Measurements from ENCODE around the gene CYBA. TPM values are rescaled to one million over a fixed set of nuclear protein-coding genes. Genes with fewer than 3 reads are reported as not detected.

CYBA gene
- total RNA-seq, 2 donors from 2014 or later = 188 to 220 TPM

DNA sequence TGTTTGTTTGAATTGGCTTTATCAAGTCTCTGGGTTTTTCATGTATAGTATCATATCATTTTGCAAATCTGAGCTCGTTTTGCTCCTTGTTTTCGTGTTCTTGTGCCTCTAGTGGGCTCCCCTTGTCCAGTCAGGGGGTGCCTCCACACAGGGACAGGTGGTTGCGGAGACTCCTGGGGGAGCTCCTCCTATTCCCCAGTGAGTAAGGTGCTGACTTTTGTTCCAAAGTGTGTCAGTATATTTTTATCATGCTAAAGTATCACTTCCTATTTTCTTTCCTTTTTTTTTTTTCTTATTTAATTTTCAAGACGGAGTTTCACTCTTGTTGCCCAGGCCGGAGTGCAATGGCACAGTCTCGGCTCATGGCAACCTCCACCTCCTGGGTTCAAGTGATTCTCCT lies 42.8 kb downstream of the CYBA start:
- Histone ChIP-seq H3K27me3 (ENCODE audit: control insufficient read depth, insufficient read depth, low read length, poor library complexity, severe bottlenecking) (no peaks in the 10 kb centered on the region), H3K9me3 (ENCODE audit: control insufficient read depth, low read length) (no peaks in the 10 kb centered on the region), H3K4me3 (ENCODE audit: low read length) (no peak overlapping the region), H3K27ac (ENCODE audit: low read depth, low read length) (no peak overlapping the region), H3K4me1 (ENCODE audit: control insufficient read depth, insufficient read depth, low read length) (no peaks in the 10 kb centered on the region), H3K9ac (ENCODE audit: extremely low read depth, low read length, poor library complexity, severe bottlenecking) (no peak overlapping the region), H3K36me3 (ENCODE audit: control insufficient read depth, insufficient read depth, low read length) (peaks cover 72% of the 10 kb centered on the region)
- Mint-ChIP-seq H3K4me3 (no peak overlapping the region), H3K27ac (no peak overlapping the region), H3K9me3 (no peaks in the 10 kb centered on the region), H3K36me3 (ENCODE audit: low read depth) (peaks cover 48% of the 10 kb centered on the region), H3K4me1 (peaks cover 5% of the 10 kb centered on the region), H3K27me3 (ENCODE audit: insufficient read depth) (no peaks in the 10 kb centered on the region)
- DNase-seq = no peak
- 92 to 100% methylated on average over 5 to 6 of the region's 6 CpGs for WGBS, 2 experiments (ENCODE audit: insufficient coverage in 1 of 2, insufficient read length in 1 of 2)
- TF ChIP-seq, protein P1, sequence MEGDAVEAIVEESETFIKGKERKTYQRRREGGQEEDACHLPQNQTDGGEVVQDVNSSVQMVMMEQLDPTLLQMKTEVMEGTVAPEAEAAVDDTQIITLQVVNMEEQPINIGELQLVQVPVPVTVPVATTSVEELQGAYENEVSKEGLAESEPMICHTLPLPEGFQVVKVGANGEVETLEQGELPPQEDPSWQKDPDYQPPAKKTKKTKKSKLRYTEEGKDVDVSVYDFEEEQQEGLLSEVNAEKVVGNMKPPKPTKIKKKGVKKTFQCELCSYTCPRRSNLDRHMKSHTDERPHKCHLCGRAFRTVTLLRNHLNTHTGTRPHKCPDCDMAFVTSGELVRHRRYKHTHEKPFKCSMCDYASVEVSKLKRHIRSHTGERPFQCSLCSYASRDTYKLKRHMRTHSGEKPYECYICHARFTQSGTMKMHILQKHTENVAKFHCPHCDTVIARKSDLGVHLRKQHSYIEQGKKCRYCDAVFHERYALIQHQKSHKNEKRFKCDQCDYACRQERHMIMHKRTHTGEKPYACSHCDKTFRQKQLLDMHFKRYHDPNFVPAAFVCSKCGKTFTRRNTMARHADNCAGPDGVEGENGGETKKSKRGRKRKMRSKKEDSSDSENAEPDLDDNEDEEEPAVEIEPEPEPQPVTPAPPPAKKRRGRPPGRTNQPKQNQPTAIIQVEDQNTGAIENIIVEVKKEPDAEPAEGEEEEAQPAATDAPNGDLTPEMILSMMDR (conservative IDR thresholded peaks at IDR 0.05) = no peak

DNA sequence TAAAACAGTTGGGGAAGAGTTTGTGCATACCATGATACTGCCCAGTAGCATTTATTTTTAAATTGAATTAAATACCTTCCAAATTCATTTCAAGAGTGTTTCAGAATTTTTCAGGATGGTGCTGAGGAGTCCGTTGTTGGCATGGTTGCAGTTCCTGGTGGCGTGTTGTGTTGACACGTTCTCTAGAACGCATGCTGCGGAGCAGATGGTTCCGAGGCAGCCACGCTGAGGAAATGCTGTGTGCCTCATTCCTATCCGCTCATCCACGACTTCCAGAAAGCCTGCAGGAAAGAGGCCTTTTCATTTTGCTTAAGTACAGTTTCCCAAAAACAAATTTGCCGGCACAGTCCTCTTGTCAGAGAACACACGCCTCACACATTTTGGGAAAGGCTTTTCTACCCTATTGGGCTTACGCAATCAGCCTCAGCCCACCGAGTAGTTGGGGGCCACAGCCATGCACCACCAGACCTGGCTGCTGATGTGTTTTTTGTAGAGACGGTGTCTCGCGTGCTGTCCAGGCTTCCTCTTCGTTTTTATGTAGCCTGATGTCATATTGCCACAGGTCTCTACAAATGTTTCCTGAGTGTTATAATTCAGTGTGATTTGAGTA lies 44.6 kb downstream of the CYBA start:
- WGBS, 2 experiments (ENCODE audit: insufficient coverage in 1 of 2, insufficient read length in 1 of 2) = 95 to 97% methylated on average over 16 to 17 of the region's 17 CpGs
- no peak for DNase-seq
- TF ChIP-seq, protein P1 (conservative IDR thresholded peaks at IDR 0.05) = no peak
- H3K36me3 Mint-ChIP-seq (ENCODE audit: low read depth) = peaks cover 56% of the 10 kb centered on the region
- no peaks in the 10 kb centered on the region for H3K27me3 ChIP-seq (ENCODE audit: control insufficient read depth, insufficient read depth, low read length, poor library complexity, severe bottlenecking)
- no peaks in the 10 kb centered on the region for H3K4me1 ChIP-seq (ENCODE audit: control insufficient read depth, insufficient read depth, low read length)
- no peaks in the 10 kb centered on the region for H3K27me3 Mint-ChIP-seq (ENCODE audit: insufficient read depth)
- peaks cover 5% of the 10 kb centered on the region for H3K4me1 Mint-ChIP-seq
- H3K27ac Mint-ChIP-seq = no peak overlapping the region
- no peak overlapping the region for H3K4me3 Mint-ChIP-seq
- H3K9ac ChIP-seq (ENCODE audit: extremely low read depth, low read length, poor library complexity, severe bottlenecking) = no peak overlapping the region
- H3K27ac ChIP-seq (ENCODE audit: low read depth, low read length) = no peak overlapping the region
- peaks cover 74% of the 10 kb centered on the region for H3K36me3 ChIP-seq (ENCODE audit: control insufficient read depth, insufficient read depth, low read length)
- no peaks in the 10 kb centered on the region for H3K9me3 ChIP-seq (ENCODE audit: control insufficient read depth, low read length)
- no peaks in the 10 kb centered on the region for H3K9me3 Mint-ChIP-seq
- H3K4me3 ChIP-seq (ENCODE audit: low read length) = no peak overlapping the region

DNA sequence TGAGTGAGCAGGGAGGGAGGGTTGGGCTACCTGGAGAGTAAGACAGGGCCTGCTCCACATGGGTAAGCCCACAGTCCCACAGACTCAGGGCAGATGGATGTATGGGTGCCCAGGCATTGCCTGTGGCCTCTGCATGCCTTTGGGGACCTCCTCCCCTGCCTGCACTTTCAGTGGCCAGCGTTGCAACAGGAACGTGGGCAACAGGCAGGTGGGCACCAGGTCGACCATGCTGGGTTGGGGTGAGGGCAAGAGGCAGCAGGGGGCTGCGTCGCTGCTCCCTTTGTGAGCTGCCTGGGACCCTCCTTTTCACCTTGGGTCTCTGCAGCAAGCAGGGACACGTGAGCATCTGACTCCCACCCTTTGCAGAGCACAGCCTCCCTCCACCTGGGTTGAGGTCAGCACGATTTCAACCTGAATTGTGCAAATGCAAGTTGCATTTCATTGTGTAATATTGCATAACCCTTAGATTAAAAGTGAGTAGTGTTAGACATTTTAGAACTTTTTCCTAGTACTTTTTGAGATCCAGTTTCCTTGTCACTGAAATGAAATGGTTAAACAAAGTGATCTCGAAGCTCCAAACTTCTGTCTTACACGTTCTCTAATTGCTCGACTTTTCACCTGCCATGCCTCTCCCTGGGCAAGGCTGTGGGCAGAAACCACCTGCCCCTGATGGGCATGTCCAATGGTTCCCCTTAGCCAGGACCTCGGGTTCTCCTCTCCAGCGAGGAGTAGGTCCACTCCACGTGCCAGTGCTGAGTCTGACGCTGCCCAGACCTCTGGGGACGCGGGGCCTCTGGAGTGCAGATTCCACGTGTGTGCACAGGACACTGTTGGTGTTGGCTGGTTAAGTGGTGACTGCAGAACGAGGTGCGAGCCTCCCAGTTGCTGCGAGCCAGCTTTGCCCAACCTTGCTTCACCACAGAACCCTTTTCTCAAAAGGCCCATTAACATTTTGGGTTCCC lies 45.4 kb downstream of the CYBA start:
- no peak for DNase-seq
- Mint-ChIP-seq H3K9me3 (no peaks in the 10 kb centered on the region), H3K4me3 (no peak overlapping the region)

More for the DNA sequence above, 45.4 kb downstream of the CYBA start:
- Histone ChIP-seq H3K27ac (ENCODE audit: low read depth, low read length) (no peak overlapping the region), H3K36me3 (ENCODE audit: control insufficient read depth, insufficient read depth, low read length) (peaks cover 77% of the 10 kb centered on the region), H3K9me3 (ENCODE audit: control insufficient read depth, low read length) (no peaks in the 10 kb centered on the region), H3K27me3 (ENCODE audit: control insufficient read depth, insufficient read depth, low read length, poor library complexity, severe bottlenecking) (no peaks in the 10 kb centered on the region), H3K4me1 (ENCODE audit: control insufficient read depth, insufficient read depth, low read length) (no peaks in the 10 kb centered on the region), H3K9ac (ENCODE audit: extremely low read depth, low read length, poor library complexity, severe bottlenecking) (no peak overlapping the region), H3K4me3 (ENCODE audit: low read length) (no peak overlapping the region)
- Mint-ChIP-seq H3K27ac (no peak overlapping the region), H3K36me3 (ENCODE audit: low read depth) (peaks cover 59% of the 10 kb centered on the region), H3K4me1 (no peaks in the 10 kb centered on the region), H3K27me3 (ENCODE audit: insufficient read depth) (no peaks in the 10 kb centered on the region)
- 91 to 98% methylated on average over 18 to 20 of the region's 20 CpGs for WGBS, 2 experiments (ENCODE audit: insufficient coverage in 1 of 2, insufficient read length in 1 of 2)
- TF ChIP-seq, protein P1 (conservative IDR thresholded peaks at IDR 0.05) = no peak
